ENCODE measurements around the gene FOXP4.

The FOXP4 gene

DNA sequence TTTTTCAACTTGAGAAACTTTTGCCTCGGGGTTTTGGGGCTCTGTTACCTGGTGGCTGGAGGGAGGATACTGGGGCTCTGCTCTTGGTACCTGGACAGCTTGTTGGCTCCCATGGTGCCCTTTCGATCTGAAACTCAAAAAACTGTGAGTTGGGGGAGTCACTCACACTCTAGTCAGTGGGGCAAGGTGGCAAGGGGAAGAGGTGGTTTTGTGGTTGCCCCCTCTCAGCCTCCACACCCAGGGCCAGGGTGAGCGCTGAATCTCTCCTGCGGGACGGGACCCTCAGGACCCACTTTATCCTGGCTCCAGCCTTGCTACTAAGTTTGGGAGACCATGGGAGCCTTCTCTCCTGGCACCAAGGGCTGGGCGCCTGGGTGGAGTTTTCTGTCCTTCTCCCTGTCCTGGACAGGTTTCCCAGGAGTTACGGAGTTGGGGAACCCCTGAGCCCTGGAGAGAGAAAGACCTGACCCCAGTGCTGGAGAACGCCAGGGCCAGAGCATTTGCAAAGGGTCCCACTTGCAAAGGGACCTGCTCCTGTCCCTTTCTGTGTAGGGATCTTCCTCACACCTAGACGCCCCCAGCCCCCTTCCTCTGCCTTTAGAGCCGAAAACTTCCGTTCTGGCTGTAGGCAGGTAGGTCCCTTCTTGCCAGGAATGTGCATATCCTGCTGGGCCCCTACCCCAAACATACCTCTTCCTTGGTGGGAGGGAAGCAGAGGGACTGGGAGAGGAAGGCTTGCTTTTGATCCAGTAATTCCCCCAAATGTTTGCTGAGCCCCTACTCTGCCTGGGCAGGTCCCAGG, 2.9 kb downstream of the FOXP4 start:
- DNase-seq, result no peak

DNA sequence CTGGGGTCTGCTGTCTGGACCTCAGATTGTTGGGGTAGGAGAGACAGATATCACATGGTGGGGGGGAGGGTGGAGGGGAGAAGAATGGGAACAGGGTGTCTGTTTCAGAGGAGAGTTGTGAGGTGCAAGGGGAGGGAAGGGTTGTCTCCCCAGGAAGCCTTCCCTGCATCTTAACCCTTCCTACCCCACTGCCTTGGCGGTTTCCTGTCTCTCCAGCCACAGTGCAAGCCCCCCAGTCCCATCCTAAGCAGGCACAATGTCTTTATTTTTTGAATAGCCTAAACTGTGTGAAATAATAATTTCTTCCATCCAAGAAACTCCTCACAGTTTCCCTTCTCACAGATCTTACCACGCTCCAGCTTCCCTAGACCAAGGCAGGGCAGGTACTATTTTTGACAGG, 3.5 kb downstream of the FOXP4 start:
- DNase-seq, result no peak

DNA sequence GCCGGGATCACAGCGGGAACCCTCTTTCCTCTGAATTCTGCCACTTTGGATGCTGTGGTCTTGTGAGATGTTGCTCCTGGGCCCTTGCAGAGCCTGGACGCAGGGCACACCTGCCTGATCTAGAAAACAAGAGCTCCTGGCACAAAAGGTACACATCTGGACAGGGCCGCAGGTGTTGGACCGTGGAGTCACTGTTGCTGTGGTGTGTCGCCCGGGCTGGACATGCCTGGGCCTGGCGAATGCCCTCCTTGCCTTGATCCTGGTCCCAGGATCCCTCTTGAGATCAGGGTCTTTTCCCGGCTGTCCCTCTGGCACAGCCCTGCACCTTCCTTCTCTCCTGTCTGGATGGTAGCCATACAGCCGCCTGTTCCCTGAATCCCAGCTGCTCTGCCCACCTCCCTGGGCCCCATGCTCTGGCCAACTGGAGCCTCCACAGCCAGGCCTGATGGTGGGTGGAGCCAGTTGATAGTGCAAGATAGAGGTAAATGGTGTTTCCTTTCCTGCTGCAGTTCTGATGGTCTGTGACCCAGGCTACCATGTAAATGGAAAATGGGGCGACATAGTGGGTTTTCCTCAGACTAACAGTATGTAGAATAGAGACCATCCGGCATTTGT, 5.0 kb downstream of the FOXP4 start:
- DNase-seq, result no peak

DNA sequence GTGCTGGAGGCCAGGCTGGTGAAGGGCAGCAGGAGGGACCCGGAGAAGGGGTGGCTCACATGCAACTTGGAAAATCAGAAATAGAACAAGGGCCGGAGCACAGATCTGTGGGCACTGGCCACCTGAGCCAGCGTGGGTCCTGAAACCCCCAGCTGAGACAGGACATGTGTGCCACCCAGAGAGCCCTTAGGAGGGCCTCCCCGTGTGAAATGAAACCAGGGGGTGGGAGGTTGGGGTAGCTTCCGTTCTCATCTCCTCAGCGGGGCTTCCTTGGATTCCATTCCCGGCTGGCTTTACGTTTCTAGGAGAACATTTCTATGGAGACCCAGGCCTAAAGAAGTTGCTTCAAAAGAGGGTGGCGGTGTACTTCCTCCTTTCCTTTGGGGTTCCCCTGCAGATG, 5.7 kb downstream of the FOXP4 start:
- DNase-seq, result no peak

DNA sequence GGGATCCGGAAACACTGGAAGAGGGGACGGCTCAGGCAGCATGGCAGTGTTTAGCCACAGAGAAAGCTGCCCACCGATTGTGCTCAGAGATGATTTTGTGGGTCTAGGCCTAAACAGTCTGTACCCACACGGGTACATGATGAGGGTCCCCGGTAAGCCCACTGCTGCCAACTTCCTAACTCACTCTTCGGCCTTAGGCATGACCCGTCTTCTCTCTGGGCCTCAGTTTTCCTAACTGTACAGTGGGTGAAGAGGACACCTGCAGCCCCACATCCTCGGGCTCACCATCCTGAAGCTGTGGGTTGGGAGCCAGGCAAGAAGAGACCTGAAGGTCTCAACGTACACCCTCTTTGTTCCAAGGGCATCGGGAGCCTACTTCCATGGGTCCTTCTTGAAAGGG, 6.5 kb downstream of the FOXP4 start:
- no peak for DNase-seq

DNA sequence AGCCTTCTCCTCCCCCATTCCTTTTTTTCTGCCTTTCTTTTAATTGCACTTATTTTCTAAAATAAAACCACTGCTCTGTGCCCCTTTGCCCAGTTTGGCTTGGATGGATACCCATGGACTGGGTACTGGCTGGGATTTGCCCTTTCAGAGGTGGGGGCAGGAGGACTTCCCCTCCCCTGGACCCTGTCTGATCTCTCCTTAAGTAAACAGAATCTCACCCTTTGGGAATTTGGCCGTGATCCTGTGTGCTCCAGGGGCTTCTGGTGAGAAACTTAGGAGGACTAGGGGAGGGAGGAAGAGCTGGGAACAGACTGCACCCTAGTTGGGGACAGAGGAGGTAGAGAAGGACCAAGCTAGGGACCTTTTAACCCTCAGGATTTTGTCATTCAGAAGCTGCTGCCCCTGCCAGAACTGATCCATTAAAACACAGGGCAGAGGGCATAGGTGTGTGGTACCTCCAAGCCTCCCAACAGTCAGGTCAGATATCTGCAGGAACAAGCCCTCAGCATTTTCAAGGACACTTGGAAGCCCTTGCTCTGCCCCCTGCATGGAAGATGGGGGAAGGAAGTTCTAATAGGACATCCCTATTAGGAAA, 7.3 kb downstream of the FOXP4 start:
- no peak for DNase-seq

DNA sequence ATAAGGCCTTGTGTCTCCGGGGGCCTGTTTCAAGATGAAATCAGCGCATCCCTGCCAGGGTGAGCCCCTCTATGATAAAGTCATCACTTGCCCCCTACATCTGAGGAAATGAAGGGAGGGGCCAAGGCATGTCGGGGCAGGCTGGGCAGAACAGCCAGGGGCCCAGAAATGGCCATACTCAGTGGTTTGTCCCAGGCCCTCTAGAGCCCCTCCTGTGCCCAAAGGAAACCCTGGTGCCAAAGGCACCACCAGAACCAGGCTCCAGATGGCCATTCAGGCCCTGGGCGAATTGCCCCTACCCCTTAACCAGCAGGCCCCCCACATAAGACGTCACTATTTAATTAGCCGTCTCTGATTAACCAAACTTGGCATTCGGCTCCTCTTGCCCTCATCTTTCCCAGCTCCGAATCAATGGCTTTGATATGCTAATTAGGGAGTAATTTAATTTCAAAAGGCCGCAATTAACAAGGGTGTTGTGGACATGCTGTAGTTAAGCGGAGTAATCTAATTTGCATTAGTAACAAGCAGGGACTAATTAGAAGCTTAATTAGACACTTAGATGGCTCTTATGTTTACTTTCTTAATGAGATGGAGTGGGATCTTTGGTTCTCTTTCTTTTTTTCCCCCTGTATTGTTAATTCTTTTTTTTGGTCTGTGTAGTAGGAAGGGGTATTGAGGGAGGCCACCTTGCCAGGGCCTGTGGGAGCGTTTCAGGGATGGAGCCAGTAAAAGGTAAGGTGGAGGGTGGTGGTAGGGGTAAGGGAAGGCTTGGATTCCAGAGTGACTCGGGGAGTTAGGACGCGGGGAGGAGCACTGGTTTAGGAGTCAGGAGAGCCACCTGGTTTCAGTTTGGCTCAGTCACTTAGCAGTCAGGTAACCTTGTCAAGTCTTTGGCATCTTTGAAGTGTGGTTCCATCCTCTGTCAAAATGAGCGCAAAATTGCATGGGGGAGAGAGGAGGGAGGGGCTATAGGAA, 9.4 kb downstream of the FOXP4 start:
- DNase-seq, result no peak

DNA sequence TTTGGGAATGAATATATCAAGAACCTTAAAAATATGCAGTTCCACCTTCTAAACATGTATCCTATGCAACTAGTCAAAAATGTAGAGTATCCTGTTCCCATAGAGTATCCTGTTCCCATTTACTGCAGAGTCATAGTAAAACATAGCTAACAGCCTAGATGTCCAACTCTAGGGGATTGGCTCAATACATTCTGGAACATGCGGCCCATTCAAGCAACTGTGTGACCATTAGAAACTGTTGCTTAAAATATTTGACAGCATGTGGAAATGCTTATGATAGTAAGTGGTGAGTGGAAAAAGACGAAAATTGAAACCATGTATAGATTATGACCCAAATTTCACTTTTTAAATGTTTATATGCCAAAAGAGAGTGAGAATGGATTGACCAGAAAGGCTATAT, 11.2 kb downstream of the FOXP4 start:
- no peak for DNase-seq

DNA sequence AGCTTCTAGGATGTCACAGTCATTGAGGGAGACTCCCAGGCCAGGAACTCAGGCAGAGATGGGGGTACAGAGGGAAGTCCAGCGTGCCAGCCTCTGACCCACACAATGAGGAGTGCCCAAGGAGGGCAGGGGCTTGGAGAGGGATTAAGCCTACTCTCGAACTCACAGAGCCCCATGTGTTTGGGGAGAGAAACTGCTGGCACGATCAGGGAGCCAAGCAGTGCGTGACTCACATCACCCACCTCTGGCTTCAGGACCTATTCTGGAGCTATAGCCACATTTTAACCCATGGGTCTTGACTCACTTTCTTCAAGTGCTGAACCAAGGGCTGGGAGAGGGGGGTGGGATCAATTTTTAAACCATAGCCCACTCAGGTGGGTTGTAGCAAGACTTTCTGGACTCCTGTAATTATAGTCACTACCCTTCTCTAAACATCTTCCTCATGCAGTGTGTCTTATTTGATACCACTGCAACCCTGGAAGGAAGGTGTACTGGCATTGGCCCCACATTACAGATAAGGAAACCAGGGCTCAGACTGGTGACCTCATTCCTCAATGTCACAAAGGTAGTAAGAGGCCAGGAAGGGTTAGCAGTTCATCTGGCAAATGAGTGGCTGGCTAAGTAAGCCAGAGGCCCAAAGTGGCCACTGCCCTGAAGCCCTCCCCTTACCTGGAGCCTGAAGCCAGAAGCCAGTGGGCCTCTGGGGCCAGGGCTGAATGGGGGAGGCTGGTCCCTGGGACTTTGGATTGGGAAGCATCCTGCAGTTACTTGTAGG, 12.0 kb downstream of the FOXP4 start:
- DNase-seq, result no peak

DNA sequence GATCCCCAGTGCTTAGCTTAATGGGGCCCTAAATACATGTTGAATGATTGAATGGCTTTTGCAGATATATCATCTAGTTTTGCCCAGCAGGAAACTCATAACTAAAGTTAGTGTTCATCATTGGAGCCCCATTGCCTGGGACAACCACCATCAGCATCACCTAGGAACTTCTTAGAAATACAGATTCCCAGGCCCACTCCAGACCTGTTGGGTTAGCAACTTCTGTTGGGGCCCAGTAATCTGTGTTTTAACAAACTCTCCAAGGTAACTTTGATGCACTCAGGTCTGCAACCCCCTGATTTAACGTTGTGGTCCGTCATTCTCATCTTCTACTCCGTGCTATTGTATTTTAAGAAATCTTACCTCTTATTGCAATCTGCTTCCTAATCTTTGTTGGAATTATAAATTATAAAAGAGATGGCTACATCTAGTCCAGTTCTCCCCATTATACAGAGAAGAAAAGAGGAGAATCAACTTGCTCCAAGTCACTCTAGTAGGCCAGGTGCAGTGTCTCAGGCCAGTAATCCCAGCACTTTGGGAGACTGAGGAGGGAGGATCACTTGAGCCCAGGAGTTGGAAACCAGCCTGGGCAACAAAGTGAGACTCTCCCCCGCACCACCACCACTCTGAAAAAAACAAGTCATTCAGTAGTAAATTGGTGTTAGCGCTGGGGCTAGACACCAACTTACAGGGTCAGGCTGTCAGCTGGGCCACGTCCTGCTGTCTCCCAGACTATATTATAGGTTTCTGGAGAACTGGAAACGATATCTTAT, 13.7 kb downstream of the FOXP4 start:
- no peak for DNase-seq

DNA sequence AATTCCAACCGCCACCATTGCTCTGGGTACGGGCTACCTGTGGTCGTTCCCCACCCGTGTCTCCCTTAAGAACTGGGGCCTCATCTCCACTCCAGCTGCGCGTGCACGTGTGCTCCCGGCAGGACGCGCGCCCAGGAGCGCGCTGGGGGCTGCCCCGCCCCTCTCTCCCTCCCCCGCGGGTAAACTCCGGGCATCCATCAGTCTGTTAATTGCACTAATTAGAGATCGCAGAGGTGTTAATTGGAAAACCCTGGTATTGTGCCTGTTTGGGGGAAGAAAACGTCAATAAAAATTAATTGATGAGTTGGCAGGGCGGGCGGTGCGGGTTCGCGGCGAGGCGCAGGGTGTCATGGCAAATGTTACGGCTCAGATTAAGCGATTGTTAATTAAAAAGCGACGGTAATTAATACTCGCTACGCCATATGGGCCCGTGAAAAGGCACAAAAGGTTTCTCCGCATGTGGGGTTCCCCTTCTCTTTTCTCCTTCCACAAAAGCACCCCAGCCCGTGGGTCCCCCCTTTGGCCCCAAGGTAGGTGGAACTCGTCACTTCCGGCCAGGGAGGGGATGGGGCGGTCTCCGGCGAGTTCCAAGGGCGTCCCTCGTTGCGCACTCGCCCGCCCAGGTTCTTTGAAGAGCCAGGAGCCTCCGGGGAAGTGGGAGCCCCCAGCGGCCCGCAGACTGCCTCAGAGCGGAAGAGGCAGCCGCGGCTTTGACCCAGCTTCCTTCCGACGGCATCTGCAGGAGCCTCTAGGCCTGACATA, 14.4 kb downstream of the FOXP4 start:
- no peak for DNase-seq

DNA sequence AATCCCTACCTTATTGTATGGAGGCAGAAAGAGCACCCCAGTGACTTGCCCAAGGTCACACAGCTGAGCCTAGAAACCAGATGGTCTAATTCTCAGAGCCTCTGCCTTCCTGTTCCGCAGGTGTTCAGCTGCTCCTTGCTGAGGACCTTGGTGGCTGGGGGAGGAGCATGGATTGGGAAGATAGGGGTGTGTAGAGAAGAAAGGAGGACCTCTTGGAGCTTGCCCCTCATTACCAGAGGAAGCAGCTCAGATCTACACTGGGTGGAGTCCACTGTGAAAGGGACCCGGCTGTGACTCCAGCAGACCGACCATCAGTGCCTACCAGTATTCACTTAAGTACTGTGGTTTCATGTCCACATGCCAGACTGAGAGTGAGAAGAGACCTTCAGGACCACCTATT, 15.2 kb downstream of the FOXP4 start:
- DNase-seq, result no peak

DNA sequence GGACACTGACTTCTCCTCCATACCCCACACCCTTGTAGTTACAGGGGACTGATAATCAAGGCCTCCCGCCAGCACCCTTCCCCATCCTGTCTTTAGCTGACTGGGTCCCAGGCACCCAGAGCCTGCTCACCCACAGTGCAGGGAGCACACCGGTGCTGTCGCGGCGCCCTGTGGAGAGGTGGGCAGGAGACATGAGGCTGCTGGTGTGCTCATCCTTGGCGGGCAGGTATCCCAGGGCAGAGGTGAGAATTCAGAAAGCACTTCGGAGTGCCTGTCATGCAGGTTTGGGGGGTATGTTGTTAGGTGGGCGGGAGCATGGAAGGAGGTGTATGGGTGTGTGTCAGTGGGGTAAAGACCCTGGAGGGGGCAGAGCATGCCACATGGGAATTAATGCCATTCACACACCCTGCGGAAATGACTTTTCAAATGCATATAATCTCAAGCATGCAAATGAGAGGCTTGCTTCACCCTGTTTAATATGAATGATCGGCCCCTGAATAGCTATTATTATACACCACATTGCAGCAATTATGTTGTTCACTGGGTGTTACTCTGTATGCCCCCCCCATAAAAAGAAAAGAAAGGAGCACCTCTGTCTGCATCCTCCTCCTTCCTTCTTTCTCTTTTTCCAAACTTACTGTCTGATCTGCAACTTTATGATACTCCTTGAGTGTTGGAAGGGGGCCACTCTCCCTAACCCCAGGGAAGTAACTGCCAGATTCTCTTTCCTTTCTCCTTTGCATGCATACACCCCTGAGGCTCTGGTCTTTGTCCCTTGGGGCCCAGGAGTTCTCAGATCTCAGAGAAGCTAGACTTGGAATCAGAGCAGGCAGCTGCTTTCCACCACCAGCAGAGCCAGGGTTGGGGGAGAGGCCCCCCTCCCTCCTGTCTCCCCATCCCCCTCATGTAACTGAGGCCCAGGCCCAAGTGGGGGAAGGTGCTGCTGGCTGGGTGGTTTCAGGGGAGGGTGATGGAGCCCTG, 16.0 kb downstream of the FOXP4 start:
- DNase-seq, result no peak

DNA sequence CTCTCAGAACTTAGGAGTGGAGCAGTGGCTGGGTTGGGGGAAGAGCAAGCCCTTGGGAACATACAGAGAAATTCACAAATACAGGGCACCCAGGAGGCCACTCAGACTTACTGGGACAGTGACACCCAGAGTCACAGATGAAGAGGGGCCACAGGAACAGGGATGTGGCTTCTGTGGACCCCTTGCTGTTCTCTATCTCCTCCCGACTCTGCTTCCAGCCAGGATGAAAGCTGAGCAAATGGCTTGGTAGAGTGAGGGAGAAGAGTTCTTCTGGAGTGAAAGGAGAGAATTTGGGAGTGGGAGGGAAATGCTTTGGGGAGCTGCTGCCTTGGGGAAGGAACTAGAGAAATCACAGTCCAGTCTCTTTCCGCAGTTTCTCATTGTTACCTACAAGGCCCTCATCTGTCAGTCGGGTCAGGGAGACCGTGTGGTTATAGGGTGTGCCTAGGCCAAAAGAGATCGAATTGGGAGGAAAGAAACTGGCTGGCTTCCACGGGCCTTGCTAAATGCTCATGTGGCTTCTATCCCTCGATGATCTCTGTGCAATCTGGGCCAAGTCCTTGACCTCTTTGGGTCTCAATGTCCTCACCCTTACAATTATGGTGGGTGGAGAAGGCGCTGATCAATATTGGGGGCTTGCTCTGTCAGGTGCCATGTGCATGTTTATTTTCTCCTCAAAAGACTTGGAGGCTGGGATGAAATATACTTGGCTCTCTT, 17.0 kb downstream of the FOXP4 start:
- no peak for DNase-seq

DNA sequence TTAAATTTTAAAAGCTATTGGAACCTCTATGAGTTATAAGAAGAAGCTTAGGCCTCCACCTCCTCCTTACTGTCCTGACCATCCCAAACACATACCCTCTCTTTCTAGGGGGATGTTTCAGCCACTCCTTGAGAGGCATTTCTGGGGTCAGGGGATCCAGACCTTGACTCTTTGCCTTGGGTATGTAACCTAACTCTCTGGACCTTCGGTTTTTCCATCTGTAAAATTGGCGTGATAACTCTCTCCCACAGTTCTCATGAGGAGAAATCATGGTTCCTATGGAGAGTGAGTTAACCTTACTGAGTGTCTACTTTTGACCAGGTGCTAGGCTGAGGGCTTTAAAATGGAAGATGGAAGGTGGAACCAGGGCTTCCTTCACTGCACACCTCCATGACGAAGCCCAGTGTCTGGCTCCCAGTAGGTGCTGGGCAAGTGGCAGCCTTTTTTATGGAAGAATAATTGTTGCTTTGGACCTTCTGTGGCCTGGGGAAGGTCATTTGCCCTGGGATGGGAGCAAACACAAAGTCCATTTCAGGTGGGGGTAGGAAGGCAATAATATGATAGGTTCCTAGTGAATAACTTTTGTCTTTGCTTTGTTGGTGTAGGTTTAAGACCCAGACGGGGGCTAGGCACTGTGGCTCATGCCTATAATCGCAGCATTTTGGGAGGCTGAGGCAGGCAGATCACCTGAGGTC, 18.4 kb downstream of the FOXP4 start:
- DNase-seq, result no peak

DNA sequence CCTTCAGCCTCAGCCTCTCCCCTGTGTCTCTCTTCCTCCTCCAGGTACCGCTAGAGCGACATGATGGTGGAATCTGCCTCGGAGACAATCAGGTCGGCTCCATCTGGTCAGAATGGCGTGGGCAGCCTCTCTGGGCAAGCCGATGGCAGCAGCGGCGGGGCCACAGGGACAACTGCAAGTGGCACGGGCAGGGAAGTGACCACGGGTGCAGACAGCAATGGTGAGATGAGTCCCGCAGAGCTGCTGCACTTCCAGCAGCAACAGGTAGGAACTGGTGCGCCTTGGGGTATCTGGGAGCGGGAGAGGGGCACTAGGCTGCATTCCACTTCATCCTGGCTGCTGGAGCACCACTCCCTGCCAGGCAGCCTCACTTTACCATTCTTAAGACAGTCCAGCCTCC, 19.5 kb downstream of the FOXP4 start:
- no peak for DNase-seq

DNA sequence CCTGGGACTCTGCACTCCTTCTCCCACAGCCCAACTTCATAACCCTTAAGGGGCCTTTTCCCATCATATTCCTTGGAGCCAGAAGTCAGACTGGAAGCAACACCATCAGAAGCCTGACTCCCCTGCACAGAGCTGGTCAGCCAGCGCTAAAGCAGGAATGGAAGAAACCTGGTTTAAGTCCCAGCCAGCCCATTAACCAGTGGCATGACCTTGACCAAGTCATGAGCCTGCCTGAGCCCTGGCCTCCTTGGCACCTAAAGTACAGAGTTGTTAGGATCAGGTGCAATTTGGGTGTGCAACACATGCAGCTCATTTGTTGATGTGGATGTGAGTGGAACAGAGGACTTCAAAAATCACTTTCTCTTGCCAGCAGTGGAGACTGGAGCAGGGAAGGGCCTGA, 20.8 kb downstream of the FOXP4 start:
- no peak for DNase-seq

DNA sequence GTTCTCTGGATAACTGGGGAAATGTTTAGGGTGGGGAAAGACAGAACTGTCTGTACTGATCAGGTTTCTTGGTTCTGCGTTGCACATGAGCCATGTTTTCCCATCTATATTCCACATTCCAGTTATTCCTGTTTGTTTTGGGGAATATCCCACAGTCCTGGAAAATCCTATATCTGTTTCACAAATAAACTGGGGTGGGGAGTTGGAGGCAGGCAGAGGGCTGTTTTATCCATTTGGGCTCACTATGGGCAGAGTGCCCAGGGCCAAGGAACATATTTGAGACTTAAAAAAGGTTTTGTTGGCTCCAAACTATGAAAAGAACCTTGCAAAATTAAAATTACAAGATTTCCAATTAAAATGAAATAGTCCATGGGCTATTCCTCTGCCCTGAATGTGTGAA, 21.5 kb downstream of the FOXP4 start:
- no peak for DNase-seq

All from NCI-H774 (cell line).